Muscle layer of colon (tissue), 2 donors: Measurements from ENCODE around the gene MBP.
"Not testable (repeated sequence)": the region's sequence is repeated elsewhere in the genome, so short reads cannot be mapped to it uniquely, and the experiment has no call there.

ENCODE experiments used
- H3K27ac ChIP-seq: one replicate; pipeline ENCODE4 v1.7.0; 2013; ENCODE audit warnings: low read depth, mild to moderate bottlenecking, low read length, moderate library complexity
- H3K27me3 ChIP-seq, 2 donors: one replicate each; pipeline ENCODE4 v1.7.0; 2013; ENCODE audit warnings: low read length in 2 of 2, mild to moderate bottlenecking in 2 of 2; ENCODE audit not compliant: insufficient read depth in 2 of 2, control insufficient read depth in 1 of 2
- H3K36me3 ChIP-seq: one replicate; pipeline ENCODE4 v1.7.0; 2013; ENCODE audit warnings: mild to moderate bottlenecking, low read length; ENCODE audit not compliant: insufficient read depth
- H3K4me1 ChIP-seq: one replicate; pipeline ENCODE4 v1.7.0; 2013; ENCODE audit warnings: mild to moderate bottlenecking, low read length; ENCODE audit not compliant: insufficient read depth
- H3K4me3 ChIP-seq, 2 donors: one replicate each; pipeline ENCODE4 v1.7.0; 2013; ENCODE audit warnings: low read length in 2 of 2, low read depth in 1 of 2, mild to moderate bottlenecking in 1 of 2, moderate library complexity in 1 of 2
- H3K9ac ChIP-seq: one replicate; pipeline ENCODE4 v1.7.0; 2013; ENCODE audit warnings: low read length
- H3K9me3 ChIP-seq: one replicate; pipeline ENCODE4 v1.7.0; 2013; ENCODE audit warnings: mild to moderate bottlenecking, low read length
- donor health status: abdominal sarcoma.
- donor health status: Adenocarcinoma of cecum.

Gene MBP

GRCh38 chr18:76955524-76956170 lies 176.9 kb downstream of the MBP start:
- no peaks in the 10 kb centered on the region for H3K9me3 ChIP-seq
- H3K4me1 ChIP-seq, result peaks cover 18% of the 10 kb centered on the region
- no peak overlapping the region for H3K4me3 ChIP-seq
- peaks cover 31% of the 10 kb centered on the region for H3K36me3 ChIP-seq
- no peak overlapping the region for H3K27ac ChIP-seq
- no peaks in the 10 kb centered on the region for H3K27me3 ChIP-seq
- no peak overlapping the region for H3K9ac ChIP-seq

DNA sequence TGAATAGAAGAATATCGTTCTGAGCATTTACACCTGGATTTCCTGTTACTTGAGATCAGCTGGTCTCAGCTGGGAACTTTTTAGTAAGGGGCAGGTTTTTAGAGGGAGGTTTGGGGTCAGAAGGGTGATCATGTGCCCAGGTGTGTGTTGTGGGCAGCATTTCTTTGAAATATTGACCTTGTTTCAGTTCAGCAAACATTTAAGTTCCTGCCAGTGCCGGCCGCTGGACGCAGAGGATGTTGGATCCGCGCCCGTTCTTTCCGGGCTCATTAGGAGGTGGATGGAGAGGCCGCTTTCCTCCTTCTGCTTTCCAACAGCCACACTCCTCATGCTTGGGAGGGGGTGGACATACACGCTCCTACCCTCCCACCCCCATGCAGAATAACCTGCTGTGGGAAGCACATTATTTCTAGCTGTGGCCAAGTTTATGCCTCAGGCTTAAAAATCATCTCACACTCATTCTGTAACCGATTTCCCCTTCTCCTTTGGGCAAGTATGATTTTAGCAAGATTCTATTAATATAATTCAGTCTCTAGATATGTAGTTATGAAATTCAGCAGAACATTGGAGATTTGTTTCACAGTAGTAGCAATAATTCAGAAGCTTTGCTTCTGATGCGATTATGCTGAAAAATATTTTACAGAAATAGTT lies 178.9 kb downstream of the MBP start:
- Histone ChIP-seq H3K36me3 (peaks cover 23% of the 10 kb centered on the region), H3K4me1 (peaks cover 18% of the 10 kb centered on the region), H3K27ac (no peak overlapping the region), H3K9ac (no peak overlapping the region), H3K27me3 (no peaks in the 10 kb centered on the region), H3K9me3 (no peaks in the 10 kb centered on the region), H3K4me3 (peak overlapping the region in 1 of 2 donors; percentile 15)

DNA sequence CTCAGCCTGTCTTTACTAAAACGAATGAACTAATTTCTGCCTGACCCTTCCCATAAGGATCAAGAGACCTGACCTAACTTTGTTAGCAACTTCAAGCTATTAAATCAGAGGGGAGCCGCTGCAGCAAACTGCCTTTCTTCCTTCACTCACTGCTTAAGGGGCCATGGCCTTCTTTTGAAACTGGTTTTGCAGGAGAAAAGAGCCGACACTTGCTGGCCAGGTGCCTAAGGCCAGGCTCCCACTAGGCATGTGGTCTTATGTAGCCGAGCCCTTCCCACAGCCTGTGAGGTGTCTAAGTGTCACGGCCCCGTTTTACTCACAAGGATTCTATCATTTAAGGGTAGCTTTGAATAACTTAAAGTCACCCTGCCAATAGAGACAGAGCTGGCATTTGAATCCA lies 179.4 kb downstream of the MBP start:
- no peaks in the 10 kb centered on the region for H3K27me3 ChIP-seq
- no peak overlapping the region for H3K27ac ChIP-seq
- H3K9ac ChIP-seq, result no peak overlapping the region
- H3K4me3 ChIP-seq, result peak overlapping the region in 1 of 2 donors; percentile 15
- peaks cover 17% of the 10 kb centered on the region for H3K36me3 ChIP-seq
- H3K9me3 ChIP-seq, result no peaks in the 10 kb centered on the region
- H3K4me1 ChIP-seq, result peaks cover 18% of the 10 kb centered on the region

DNA sequence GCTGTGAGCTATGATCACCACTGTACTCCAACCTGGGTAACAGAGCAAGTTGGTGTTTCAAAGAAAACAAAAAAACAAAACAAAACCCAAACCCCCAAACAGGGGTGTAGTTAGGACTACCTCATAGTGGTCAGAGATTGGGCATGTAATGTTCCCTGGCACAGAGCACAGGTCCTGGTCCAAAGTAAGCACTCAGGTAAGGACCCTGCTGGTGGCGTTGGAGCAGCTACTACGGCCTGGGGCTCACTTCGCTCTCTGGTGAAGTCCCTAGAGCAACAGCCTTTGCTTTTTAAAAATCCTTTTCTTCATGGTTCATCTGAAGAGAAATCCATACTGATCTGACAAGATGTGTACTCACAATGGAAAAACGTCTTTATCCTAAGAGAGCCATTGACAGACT lies 179.8 kb downstream of the MBP start:
- no peaks in the 10 kb centered on the region for H3K9me3 ChIP-seq
- no peak overlapping the region for H3K9ac ChIP-seq
- H3K4me3 ChIP-seq, result no peak overlapping the region
- H3K4me1 ChIP-seq, result peaks cover 18% of the 10 kb centered on the region
- no peaks in the 10 kb centered on the region for H3K27me3 ChIP-seq
- no peak overlapping the region for H3K27ac ChIP-seq
- H3K36me3 ChIP-seq, result peaks cover 13% of the 10 kb centered on the region

- Histone ChIP-seq H3K27ac (no peak overlapping the region), H3K27me3 (no peaks in the 10 kb centered on the region), H3K4me1 (peaks cover 18% of the 10 kb centered on the region)
Observed at GRCh38 chr18:76951456-76952247, 180.9 kb downstream of the MBP start.

GRCh38 chr18:76948345-76948744 lies 184.2 kb downstream of the MBP start:
- no peaks in the 10 kb centered on the region for H3K27me3 ChIP-seq
- peaks cover 11% of the 10 kb centered on the region for H3K36me3 ChIP-seq
- no peaks in the 10 kb centered on the region for H3K9me3 ChIP-seq
- no peak overlapping the region for H3K9ac ChIP-seq
- H3K4me1 ChIP-seq, result peaks cover 11% of the 10 kb centered on the region
- H3K27ac ChIP-seq, result no peak overlapping the region
- no peak overlapping the region for H3K4me3 ChIP-seq

More at GRCh38 chr18:76951456-76952247, 180.9 kb downstream of the MBP start:
- Histone ChIP-seq H3K9me3 (no peaks in the 10 kb centered on the region), H3K36me3 (peaks cover 18% of the 10 kb centered on the region), H3K9ac (no peak overlapping the region), H3K4me3 (no peak overlapping the region)

GRCh38 chr18:76944346-76944745 lies 188.2 kb downstream of the MBP start:
- H3K4me3 ChIP-seq, H3K27ac ChIP-seq, H3K9ac ChIP-seq, H3K4me1 ChIP-seq, H3K27me3 ChIP-seq, H3K9me3 ChIP-seq: not testable (repeated sequence)
- H3K36me3 ChIP-seq, result peaks cover 20% of the 10 kb centered on the region

DNA sequence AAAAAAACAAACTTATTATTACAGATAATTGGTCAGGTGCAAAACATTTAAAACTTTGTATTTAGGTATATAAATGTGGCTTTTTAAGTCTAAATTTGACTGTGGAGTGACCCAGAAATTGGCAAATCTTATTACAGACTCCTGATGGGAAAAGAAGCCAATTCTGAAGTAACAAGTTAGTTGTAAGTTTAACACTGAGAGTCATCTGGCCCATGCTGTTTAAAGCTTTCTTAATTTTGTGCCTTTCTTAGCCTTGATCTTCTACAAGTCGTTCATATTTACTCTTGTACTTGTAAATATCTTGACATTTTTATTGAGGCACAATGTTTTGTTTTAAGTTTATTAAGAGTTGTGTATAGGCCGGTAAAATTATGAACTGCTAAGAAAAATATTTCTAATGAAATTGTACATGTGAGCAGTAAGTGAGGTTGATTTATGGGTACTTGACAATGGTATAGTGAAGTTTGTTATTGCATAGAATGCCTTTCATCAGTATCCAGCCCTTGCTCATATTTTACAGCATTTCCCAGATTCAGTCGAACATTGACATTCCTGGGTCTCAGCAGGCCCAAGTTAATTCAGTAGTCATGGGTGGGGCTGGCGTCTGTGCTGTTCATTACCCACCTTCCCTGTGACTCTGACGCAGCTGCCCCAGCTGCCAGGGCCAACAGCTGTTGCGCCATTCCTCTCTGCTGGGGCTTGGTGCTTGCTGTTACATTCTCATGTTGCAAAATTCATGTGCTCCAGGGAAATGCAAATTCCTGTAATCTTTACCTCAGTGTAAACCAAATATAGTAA lies 188.8 kb downstream of the MBP start:
- Histone ChIP-seq H3K9ac (no peak overlapping the region), H3K36me3 (peaks cover 26% of the 10 kb centered on the region), H3K27ac (no peak overlapping the region), H3K4me1 (peaks cover 6% of the 10 kb centered on the region), H3K9me3 (no peaks in the 10 kb centered on the region), H3K27me3 (no peaks in the 10 kb centered on the region), H3K4me3 (no peak overlapping the region)

GRCh38 chr18:76941284-76941683 lies 191.3 kb downstream of the MBP start:
- Histone ChIP-seq H3K9ac (no peak overlapping the region), H3K36me3 (peaks cover 37% of the 10 kb centered on the region), H3K4me1 (peaks cover 6% of the 10 kb centered on the region), H3K9me3 (no peaks in the 10 kb centered on the region), H3K27ac (no peak overlapping the region), H3K4me3 (no peak overlapping the region), H3K27me3 (no peaks in the 10 kb centered on the region)

- Histone ChIP-seq H3K4me3 (no peak overlapping the region), H3K27ac (no peak overlapping the region), H3K9me3 (no peaks in the 10 kb centered on the region), H3K27me3 (no peaks in the 10 kb centered on the region), H3K4me1 (peaks cover 6% of the 10 kb centered on the region), H3K9ac (no peak overlapping the region), H3K36me3 (peaks cover 39% of the 10 kb centered on the region)
Observed at GRCh38 chr18:76938619-76939018, 194.0 kb downstream of the MBP start.

DNA sequence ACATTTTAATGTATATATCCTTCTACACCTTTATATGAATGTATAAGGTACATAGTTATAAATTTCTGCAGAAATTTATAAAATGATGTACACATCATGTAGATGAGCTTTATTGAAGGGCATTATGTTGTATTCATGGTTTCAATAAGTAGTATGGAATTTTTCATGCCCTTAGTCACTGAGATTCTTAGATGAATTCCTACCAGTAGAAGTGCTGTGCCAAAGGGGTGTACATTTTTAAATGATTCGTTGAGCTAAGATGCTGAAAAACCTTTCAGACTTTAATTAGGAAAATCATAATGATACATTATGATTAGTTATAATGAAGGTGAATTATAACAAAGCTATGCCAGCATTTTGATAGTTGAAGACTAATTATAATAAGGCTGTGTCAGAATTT lies 195.0 kb downstream of the MBP start:
- Histone ChIP-seq H3K27ac (no peak overlapping the region), H3K27me3 (no peaks in the 10 kb centered on the region), H3K4me1 (no peaks in the 10 kb centered on the region), H3K36me3 (peaks cover 39% of the 10 kb centered on the region), H3K9ac (no peak overlapping the region), H3K9me3 (no peaks in the 10 kb centered on the region), H3K4me3 (no peak overlapping the region)
